ENCODE results near the gene TLE6. TPM values are rescaled to one million over a fixed set of nuclear protein-coding genes. Genes with fewer than 3 reads are reported as not detected.
A peak's percentile ranks its signal among the peaks of the same experiment; 100 is the strongest.

The TLE6 gene
- total and polyA plus RNA-seq, 2 of the 13 experiments (the other 11 are each of a cell fraction or from before 2014, with no cell fraction given) = 0.24 to 5.5 TPM

DNA sequence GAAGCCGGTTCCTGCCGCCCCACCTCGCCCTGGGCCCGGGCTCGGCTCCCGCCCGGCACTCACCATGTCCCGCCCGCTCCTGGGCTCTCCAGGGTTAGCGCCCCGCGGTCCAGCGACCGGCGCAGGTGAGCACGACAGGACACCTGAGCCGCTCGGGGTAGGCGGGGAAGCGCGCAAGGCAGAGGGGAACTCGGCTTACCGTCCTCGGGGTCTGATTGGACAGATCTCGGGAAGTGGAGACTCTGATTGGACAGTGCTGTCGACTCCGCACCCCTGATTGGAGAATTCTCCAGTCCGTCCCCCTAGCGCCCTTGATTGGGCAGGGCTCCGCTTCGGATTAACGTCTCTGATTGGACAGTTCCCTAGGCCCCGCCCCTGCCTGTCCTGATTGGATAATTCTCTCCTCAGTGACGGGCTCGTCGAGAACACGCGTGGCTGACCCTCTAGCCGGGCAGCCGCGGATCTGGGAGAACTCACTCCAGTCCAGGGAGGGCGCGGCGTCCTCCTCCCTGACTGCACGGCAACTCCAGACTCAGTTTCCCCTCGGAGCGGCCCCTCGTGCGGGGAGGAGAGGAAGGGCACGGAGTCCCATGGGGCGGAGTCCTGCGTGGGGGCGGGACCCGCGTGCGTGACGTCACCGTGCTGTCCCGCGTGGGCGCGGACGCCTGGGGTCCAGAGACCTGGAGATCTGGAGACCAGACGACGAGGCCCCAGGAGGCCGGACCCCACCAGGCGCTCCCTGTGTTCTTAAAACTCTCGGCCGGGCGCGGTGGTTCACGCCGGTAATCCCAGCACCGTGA is 32.4 kb upstream of the TLE6 start, which contains the start of gene ZNF77 (continued):
- TF ChIP-seq ZMYM3 (CRISPR knock-in tag; IDR thresholded peaks at IDR 0.05) (peak; percentile 55; the same call in 1 of the 2 replicates), ZSCAN9 (CRISPR knock-in tag; IDR thresholded peaks at IDR 0.05; ENCODE audit: borderline replicate concordance) (peak; percentile 10), SYNCRIP (IDR thresholded peaks at IDR 0.05; ENCODE audit: insufficient read depth, low read depth, low read length) (no peak), ERF (CRISPR knock-in tag; IDR thresholded peaks at IDR 0.05) (peak; percentile 73), ZNF230 (CRISPR knock-in tag; IDR thresholded peaks at IDR 0.05) (peak; percentile 77; the same call in 1 of the 2 replicates), ZNF670 (CRISPR knock-in tag; IDR thresholded peaks at IDR 0.05; ENCODE audit: borderline replicate concordance) (peak; percentile 70; the same call in 1 of the 2 replicates), SMARCC2 (IDR thresholded peaks at IDR 0.05) (no peak), NRL (CRISPR knock-in tag; IDR thresholded peaks at IDR 0.05; ENCODE audit: borderline replicate concordance) (peak; percentile 73), JARID2 (CRISPR knock-in tag; IDR thresholded peaks at IDR 0.05; ENCODE audit: insufficient replicate concordance) (no peak), ZNF234 (CRISPR knock-in tag; conservative IDR thresholded peaks at IDR 0.05) (0 out of 2 replicates have a peak, but pooled peaks have one; percentile 11), ATF1 (CRISPR knock-in tag; IDR thresholded peaks at IDR 0.05) (peak; percentile 87)
- TF ChIP-seq, protein P1, sequence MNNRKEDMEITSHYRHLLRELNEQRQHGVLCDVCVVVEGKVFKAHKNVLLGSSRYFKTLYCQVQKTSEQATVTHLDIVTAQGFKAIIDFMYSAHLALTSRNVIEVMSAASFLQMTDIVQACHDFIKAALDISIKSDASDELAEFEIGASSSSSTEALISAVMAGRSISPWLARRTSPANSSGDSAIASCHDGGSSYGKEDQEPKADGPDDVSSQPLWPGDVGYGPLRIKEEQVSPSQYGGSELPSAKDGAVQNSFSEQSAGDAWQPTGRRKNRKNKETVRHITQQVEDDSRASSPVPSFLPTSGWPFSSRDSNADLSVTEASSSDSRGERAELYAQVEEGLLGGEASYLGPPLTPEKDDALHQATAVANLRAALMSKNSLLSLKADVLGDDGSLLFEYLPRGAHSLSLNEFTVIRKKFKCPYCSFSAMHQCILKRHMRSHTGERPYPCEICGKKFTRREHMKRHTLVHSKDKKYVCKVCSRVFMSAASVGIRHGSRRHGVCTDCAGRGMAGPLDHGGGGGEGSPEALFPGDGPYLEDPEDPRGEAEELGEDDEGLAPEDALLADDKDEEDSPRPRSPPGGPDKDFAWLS (CRISPR knock-in tag; IDR thresholded peaks at IDR 0.05; ENCODE audit: borderline replicate concordance) = no peak
- TF ChIP-seq, protein P2, sequence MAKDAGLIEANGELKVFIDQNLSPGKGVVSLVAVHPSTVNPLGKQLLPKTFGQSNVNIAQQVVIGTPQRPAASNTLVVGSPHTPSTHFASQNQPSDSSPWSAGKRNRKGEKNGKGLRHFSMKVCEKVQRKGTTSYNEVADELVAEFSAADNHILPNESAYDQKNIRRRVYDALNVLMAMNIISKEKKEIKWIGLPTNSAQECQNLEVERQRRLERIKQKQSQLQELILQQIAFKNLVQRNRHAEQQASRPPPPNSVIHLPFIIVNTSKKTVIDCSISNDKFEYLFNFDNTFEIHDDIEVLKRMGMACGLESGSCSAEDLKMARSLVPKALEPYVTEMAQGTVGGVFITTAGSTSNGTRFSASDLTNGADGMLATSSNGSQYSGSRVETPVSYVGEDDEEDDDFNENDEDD (CRISPR knock-in tag; IDR thresholded peaks at IDR 0.05; ENCODE audit: borderline replicate concordance) = peak; percentile 51; the same call in 1 of the 2 replicates
- TF ChIP-seq, protein P3, sequence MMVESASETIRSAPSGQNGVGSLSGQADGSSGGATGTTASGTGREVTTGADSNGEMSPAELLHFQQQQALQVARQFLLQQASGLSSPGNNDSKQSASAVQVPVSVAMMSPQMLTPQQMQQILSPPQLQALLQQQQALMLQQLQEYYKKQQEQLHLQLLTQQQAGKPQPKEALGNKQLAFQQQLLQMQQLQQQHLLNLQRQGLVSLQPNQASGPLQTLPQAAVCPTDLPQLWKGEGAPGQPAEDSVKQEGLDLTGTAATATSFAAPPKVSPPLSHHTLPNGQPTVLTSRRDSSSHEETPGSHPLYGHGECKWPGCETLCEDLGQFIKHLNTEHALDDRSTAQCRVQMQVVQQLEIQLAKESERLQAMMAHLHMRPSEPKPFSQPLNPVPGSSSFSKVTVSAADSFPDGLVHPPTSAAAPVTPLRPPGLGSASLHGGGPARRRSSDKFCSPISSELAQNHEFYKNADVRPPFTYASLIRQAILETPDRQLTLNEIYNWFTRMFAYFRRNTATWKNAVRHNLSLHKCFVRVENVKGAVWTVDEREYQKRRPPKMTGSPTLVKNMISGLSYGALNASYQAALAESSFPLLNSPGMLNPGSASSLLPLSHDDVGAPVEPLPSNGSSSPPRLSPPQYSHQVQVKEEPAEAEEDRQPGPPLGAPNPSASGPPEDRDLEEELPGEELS (CRISPR knock-in tag; IDR thresholded peaks at IDR 0.05) = 0 out of 2 replicates have a peak, but pooled peaks have one; percentile 11
- TF ChIP-seq, protein P4, sequence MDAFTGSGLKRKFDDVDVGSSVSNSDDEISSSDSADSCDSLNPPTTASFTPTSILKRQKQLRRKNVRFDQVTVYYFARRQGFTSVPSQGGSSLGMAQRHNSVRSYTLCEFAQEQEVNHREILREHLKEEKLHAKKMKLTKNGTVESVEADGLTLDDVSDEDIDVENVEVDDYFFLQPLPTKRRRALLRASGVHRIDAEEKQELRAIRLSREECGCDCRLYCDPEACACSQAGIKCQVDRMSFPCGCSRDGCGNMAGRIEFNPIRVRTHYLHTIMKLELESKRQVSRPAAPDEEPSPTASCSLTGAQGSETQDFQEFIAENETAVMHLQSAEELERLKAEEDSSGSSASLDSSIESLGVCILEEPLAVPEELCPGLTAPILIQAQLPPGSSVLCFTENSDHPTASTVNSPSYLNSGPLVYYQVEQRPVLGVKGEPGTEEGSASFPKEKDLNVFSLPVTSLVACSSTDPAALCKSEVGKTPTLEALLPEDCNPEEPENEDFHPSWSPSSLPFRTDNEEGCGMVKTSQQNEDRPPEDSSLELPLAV (CRISPR knock-in tag; conservative IDR thresholded peaks at IDR 0.05; ENCODE audit: low read depth) = no peak
- TF ChIP-seq, protein P5, sequence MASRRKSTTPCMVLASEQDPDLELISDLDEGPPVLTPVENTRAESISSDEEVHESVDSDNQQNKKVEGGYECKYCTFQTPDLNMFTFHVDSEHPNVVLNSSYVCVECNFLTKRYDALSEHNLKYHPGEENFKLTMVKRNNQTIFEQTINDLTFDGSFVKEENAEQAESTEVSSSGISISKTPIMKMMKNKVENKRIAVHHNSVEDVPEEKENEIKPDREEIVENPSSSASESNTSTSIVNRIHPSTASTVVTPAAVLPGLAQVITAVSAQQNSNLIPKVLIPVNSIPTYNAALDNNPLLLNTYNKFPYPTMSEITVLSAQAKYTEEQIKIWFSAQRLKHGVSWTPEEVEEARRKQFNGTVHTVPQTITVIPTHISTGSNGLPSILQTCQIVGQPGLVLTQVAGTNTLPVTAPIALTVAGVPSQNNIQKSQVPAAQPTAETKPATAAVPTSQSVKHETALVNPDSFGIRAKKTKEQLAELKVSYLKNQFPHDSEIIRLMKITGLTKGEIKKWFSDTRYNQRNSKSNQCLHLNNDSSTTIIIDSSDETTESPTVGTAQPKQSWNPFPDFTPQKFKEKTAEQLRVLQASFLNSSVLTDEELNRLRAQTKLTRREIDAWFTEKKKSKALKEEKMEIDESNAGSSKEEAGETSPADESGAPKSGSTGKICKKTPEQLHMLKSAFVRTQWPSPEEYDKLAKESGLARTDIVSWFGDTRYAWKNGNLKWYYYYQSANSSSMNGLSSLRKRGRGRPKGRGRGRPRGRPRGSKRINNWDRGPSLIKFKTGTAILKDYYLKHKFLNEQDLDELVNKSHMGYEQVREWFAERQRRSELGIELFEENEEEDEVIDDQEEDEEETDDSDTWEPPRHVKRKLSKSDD (CRISPR knock-in tag; IDR thresholded peaks at IDR 0.05; ENCODE audit: low read depth) = peak; percentile 76; the same call in 1 of the 2 replicates
- TF ChIP-seq, protein P6, sequence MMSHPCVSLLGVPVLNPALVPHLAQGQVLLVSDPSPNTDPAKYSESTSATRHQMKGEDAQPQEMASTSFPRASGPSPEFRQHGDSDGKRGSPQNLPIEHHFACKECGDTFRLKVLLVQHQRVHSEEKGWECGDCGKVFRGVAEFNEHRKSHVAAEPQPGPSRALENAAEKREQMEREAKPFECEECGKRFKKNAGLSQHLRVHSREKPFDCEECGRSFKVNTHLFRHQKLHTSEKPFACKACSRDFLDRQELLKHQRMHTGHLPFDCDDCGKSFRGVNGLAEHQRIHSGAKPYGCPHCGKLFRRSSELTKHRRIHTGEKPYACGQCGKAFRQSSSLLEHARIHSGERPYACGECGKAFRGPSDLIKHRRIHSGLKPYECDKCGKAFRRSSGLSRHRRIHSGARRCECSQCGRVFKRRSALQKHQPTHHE (CRISPR knock-in tag; IDR thresholded peaks at IDR 0.05; ENCODE audit: borderline replicate concordance) = peak; percentile 68; the same call in 1 of the 2 replicates

All from HepG2 (cell line).